ENCODE results near the gene RIC3. TPM values are rescaled to one million over a fixed set of nuclear protein-coding genes. Genes with fewer than 3 reads are reported as not detected.

RIC3 gene
- total RNA-seq, 1 experiment from 2014 or later = 0.38 TPM

DNA sequence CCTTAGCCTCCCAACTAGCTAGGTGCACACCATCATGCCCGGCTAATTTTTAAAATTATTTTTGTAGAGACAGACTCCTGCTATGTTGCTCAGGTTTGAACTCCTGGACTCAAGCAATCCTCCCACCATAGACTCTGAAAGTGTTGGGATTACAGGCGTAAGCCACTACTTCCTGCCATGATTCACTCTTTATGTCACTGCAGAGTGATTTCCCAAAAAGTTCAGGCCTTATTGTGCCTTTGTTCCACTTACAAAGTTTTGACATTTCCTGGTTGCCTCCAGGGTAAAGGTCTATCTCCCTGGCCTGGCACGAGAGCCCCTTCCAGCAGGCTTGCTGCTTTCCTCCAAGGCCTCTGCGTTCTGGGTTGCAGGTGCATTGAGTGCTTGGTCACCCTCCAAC is 44.6 kb upstream of the RIC3 start:
- DNase-seq = no peak
- intact Hi-C loops (cut with micrococcal nuclease; ENCODE audit: unreplicated experiment) = no loop called here
- Mint-ChIP-seq H3K4me3 (ENCODE audit: low read depth, unreplicated experiment) (no peak overlapping the region), H3K4me1 (ENCODE audit: low read depth, unreplicated experiment) (no peaks in the 10 kb centered on the region), H3K27ac (ENCODE audit: unreplicated experiment) (no peak overlapping the region), H3K36me3 (ENCODE audit: insufficient read depth, unreplicated experiment) (no peaks in the 10 kb centered on the region), H3K27me3 (ENCODE audit: unreplicated experiment) (peaks cover 71% of the 10 kb centered on the region), H3K9me3 (ENCODE audit: low read depth, unreplicated experiment) (no peaks in the 10 kb centered on the region)
- CTCF ChIA-PET = no interaction called here
- no TSS peak for BruUV-seq (replicated peaks)
- no peak for TF ChIP-seq CTCF (IDR thresholded peaks at IDR 0.05; ENCODE audit: unreplicated experiment)

DNA sequence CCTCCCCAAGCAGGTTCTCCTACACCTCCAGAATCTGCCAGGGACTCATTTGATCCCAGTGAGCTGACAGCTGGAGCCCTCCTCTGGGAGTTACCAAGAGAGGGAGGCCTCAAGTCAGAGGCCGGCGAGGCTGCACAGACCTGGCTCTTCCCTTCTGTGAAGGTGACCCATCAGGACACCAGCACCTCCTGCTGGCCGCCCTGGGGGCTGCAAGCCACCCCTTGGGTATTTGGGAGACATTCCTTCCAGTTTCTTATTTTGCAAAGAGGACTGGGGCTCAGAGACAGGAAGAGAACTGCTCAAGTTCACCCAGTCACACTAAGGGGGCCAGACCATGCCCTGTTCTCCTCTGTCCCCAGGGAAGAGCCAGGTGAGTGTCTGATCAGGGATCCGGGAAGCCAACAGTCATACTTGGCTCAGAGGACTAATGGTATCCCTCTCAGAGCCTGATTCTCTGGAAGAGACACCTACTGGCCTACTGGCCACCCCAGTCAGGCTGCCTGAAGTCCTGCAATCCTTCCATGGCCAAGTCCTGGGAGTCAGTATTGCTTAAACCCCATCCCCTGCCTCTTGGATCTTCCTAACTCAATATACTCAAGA is 40.5 kb upstream of the RIC3 start:
- Mint-ChIP-seq H3K9me3 (ENCODE audit: low read depth, unreplicated experiment) (no peaks in the 10 kb centered on the region), H3K36me3 (ENCODE audit: insufficient read depth, unreplicated experiment) (no peaks in the 10 kb centered on the region), H3K4me1 (ENCODE audit: low read depth, unreplicated experiment) (no peaks in the 10 kb centered on the region), H3K27ac (ENCODE audit: unreplicated experiment) (no peak overlapping the region), H3K27me3 (ENCODE audit: unreplicated experiment) (peaks cover 86% of the 10 kb centered on the region), H3K4me3 (ENCODE audit: low read depth, unreplicated experiment) (no peak overlapping the region)
- CTCF ChIA-PET = no interaction called here
- no peak for TF ChIP-seq CTCF (IDR thresholded peaks at IDR 0.05; ENCODE audit: unreplicated experiment)
- BruUV-seq (replicated peaks) = no TSS peak
- DNase-seq = no peak
- intact Hi-C loops (cut with micrococcal nuclease; ENCODE audit: unreplicated experiment) = no loop called here

- intact Hi-C loops (cut with micrococcal nuclease; ENCODE audit: unreplicated experiment) = no loop called here
- Mint-ChIP-seq H3K4me3 (ENCODE audit: low read depth, unreplicated experiment) (no peak overlapping the region), H3K9me3 (ENCODE audit: low read depth, unreplicated experiment) (no peaks in the 10 kb centered on the region), H3K27me3 (ENCODE audit: unreplicated experiment) (peaks cover 94% of the 10 kb centered on the region), H3K36me3 (ENCODE audit: insufficient read depth, unreplicated experiment) (no peaks in the 10 kb centered on the region), H3K27ac (ENCODE audit: unreplicated experiment) (no peak overlapping the region), H3K4me1 (ENCODE audit: low read depth, unreplicated experiment) (no peaks in the 10 kb centered on the region)
- DNase-seq = no peak
- TF ChIP-seq CTCF (IDR thresholded peaks at IDR 0.05; ENCODE audit: unreplicated experiment) = no peak
- BruUV-seq (replicated peaks) = no TSS peak
- CTCF ChIA-PET = interaction anchor here (0.7 kb wide), 1 partner anchor 130 kb away, joined by 3 read pairs; no protein-coding TSS in a partner anchor
These were observed 38.5 kb upstream of the RIC3 start for GRCh38 chr11:8207080-8208000.

DNA sequence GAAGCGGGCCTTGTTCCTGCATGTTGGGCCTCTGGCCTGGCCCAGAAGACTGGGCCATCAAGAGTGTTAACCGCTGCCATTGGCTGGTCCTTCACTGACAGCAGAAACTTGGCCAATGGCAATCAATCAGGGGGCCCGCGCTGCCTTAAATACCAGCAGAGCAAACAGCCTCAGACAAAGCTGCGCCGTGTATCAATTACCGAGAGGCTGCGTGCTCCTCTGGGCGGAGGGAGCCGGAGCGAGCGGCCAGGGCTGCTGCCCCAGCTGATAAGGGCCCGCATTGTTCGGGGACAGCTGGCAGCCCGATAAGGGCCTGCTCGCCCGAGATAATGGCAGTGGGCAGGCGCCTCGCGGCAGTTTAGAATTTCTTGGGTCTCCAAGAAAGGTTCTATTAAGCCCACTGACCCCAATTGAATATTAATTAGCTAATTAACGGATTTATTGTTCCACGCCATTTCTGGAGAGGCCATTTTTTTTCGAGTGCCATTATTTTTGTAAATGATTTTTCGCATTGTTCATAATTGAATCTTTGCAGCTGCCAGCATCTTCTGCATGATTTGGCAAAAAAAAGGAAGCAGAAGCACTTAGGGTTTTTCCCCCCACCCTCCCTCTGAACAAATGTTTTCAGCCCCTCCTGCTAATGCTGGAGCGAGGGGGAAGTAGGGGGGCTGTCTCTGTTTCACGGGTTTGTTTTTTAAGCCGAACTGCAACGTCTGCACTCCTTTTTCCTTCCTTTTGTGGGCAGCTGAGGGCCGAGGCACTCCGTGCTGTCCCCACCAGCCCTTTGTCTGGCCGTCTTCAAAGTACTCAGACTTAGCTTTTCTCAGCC is 37.6 kb upstream of the RIC3 start:
- no peak for DNase-seq
- CTCF ChIA-PET = no interaction called here
- Mint-ChIP-seq H3K36me3 (ENCODE audit: insufficient read depth, unreplicated experiment) (no peaks in the 10 kb centered on the region), H3K27me3 (ENCODE audit: unreplicated experiment) (peaks cover 99% of the 10 kb centered on the region), H3K9me3 (ENCODE audit: low read depth, unreplicated experiment) (no peaks in the 10 kb centered on the region), H3K4me1 (ENCODE audit: low read depth, unreplicated experiment) (no peaks in the 10 kb centered on the region), H3K4me3 (ENCODE audit: low read depth, unreplicated experiment) (no peak overlapping the region), H3K27ac (ENCODE audit: unreplicated experiment) (no peak overlapping the region)
- no TSS peak for BruUV-seq (replicated peaks)
- intact Hi-C loops (cut with micrococcal nuclease; ENCODE audit: unreplicated experiment) = no loop called here
- TF ChIP-seq CTCF (IDR thresholded peaks at IDR 0.05; ENCODE audit: unreplicated experiment) = no peak
